Stomach smooth muscle (tissue), 2 donors: ENCODE data around the gene S100A10.
A peak's percentile ranks its signal among the peaks of the same experiment; 100 is the strongest.

Experiments
- H3K27ac ChIP-seq: one replicate; pipeline ENCODE4 v1.7.0; 2013; ENCODE audit warnings: mild to moderate bottlenecking, low read length, inconsistent platforms
- H3K27me3 ChIP-seq, 2 donors: one replicate each; pipeline ENCODE4 v1.7.0; 2013; ENCODE audit warnings: low read length in 2 of 2; ENCODE audit not compliant: insufficient read depth in 2 of 2, control insufficient read depth in 1 of 2
- H3K36me3 ChIP-seq, 2 donors: one replicate each; pipeline ENCODE4 v1.7.0; 2013; ENCODE audit warnings: low read length in 2 of 2; ENCODE audit not compliant: control insufficient read depth in 2 of 2, insufficient read depth in 2 of 2
- H3K4me1 ChIP-seq: one replicate; pipeline ENCODE4 v1.7.0; 2013; ENCODE audit warnings: low read length; ENCODE audit not compliant: control insufficient read depth, insufficient read depth
- H3K4me3 ChIP-seq, 2 donors: one replicate each; pipeline ENCODE4 v1.7.0; 2013; ENCODE audit warnings: low read length in 2 of 2
- H3K9ac ChIP-seq, 2 donors: one replicate each; pipeline ENCODE4 v1.7.0; 2013; ENCODE audit warnings: low read length in 2 of 2, mild to moderate bottlenecking in 1 of 2
- H3K9me3 ChIP-seq, 2 donors: one replicate each; pipeline ENCODE4 v1.7.0; 2013; ENCODE audit warnings: low read length in 2 of 2; ENCODE audit not compliant: control insufficient read depth in 2 of 2
- donor health status: healthy.
- donor health status: Pancreatic carcinoma.

S100A10 gene

DNA sequence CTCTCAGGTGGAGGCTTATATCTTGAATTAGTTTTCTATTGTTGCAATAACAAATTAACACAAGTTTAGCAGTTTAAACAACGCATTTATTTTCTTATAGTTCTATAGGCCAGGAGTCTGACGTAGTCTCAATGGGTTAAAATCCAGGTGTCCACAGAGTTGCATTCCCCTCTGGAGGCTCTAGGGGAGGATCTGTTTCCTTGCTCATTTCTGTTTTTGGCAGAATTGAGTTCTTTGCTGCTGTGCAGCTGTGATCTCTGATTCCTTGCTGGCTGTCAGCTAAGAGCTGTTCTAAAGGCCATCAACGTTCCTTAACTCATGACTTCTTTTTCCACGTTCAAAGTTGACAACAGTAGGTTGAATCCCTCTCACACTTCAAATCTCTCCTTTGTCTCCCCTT lies 31.8 kb downstream of the S100A10 start:
- H3K9ac ChIP-seq, result no peak overlapping the region
- no peaks in the 10 kb centered on the region for H3K36me3 ChIP-seq
- no peaks in the 10 kb centered on the region for H3K27me3 ChIP-seq
- H3K4me1 ChIP-seq, result no peaks in the 10 kb centered on the region
- H3K9me3 ChIP-seq, result no peaks in the 10 kb centered on the region
- no peak overlapping the region for H3K4me3 ChIP-seq
- H3K27ac ChIP-seq, result no peak overlapping the region

DNA sequence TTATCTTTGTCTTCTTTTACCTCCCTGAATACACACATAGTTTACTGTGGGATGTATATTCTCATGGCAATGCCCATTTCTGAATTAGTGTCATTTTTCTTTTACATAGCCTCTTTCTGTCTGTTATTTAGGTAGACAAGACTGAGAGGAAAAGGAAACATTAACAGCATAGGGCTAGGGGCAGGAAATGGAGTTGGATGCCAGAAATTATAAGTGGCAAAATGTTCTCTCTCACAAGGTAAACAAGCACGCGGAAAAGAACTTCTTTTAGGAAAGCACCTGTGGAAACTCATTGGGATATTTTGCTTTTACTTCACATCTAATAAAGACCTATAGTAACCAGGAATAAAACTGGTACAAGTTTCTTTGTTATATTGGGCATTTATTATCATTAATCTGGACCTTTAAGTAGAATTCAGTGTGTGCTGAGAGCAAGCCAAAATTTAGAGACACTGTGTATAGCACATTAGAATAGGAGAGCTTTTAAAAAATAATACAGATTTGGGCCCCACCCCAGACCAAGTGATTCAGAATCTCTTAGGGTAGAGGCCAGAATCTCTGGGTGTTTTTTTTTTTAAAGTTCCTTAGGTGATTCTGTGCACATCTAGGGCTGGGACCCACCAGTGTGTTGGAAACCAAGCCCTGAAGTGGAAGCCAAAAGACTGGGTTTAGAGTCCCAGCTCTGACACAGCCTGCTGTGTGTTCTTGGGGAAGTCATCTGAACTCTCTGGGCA lies 32.7 kb downstream of the S100A10 start:
- Histone ChIP-seq H3K4me3 (no peak overlapping the region), H3K4me1 (no peaks in the 10 kb centered on the region), H3K27ac (no peak overlapping the region), H3K27me3 (no peaks in the 10 kb centered on the region), H3K36me3 (no peaks in the 10 kb centered on the region), H3K9ac (no peak overlapping the region), H3K9me3 (no peaks in the 10 kb centered on the region)

DNA sequence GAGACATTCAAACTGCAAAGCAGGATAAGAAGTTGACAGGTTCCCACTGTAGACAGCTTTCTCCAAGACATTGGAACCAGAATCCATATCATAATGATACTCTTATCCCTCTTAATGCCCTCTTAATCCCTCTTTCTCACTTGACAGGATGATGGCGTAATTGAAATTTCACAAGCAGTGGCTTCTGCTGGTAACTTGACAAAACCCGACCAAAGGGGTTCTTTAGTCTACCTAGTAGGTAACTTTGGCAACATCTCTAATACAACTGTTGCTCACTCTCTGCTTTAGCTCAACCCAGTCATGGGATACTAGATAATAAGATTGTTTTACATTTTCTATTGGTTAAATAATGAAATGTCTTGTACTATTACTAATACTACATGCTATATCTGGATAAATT lies 34.7 kb downstream of the S100A10 start:
- Histone ChIP-seq H3K27ac (no peak overlapping the region), H3K4me3 (no peak overlapping the region), H3K36me3 (no peaks in the 10 kb centered on the region), H3K4me1 (no peaks in the 10 kb centered on the region), H3K9me3 (no peaks in the 10 kb centered on the region), H3K27me3 (no peaks in the 10 kb centered on the region), H3K9ac (no peak overlapping the region)

DNA sequence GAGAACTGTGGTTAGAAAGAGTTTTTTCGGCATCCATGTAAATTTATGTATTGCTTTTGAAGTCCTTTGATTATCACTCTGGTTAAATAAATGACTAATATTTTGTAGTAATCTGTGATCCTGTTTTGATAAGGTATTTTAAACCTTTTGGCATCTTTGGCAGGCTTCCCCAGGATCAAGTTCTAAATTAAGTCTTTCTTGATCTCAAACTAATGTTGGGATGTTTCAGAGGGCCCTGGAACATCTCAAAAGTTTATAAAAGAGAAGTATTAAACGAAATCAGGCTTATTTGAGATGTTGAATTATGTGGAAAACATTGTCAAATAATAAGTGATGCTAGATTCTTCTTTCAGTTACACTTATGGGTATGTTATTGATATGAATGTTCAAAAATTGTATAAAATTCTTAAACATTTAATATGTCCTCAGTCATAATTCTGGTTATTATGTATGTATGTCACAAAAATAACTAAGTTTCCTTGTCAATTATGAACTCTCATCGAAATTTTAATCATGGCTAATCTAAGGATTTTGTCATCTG lies 36.6 kb downstream of the S100A10 start:
- no peak overlapping the region for H3K9ac ChIP-seq
- H3K9me3 ChIP-seq, result no peaks in the 10 kb centered on the region
- no peaks in the 10 kb centered on the region for H3K4me1 ChIP-seq
- no peaks in the 10 kb centered on the region for H3K36me3 ChIP-seq
- H3K27me3 ChIP-seq, result no peaks in the 10 kb centered on the region
- H3K4me3 ChIP-seq, result no peak overlapping the region
- no peak overlapping the region for H3K27ac ChIP-seq

DNA sequence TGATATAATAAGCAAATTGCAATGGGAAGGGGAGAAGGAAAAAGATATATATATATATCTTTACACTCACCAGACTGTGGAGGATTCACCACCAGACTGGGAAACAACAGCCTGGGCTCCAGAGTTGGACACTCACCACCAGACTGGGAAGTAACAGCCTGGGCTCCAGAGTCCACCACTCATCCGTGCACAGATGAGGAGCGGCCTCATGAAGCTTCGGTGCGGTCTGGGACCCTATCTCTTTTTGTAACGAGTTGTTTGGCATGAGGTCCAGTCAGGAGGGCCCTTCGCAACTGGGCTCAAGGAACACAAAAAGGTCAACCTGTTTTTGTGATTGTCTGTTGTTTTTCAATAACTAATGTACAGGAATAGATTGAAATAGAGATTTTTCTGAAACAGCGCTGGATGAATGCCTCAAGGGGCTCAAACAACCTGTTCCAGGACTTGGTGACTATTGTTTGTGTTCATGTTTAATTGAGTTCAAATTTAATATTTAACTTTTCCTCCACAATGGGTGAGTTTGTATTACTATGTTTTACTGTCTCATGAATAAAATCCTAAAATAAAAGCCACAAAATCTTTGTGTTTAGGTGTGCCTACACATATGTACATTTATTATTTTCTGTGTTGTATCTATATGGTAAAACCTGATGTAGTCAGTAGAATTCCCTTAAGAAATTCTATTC lies 40.1 kb downstream of the S100A10 start:
- Histone ChIP-seq H3K27me3 (no peaks in the 10 kb centered on the region), H3K27ac (no peak overlapping the region), H3K9ac (no peak overlapping the region), H3K9me3 (no peaks in the 10 kb centered on the region), H3K4me3 (no peak overlapping the region), H3K36me3 (no peaks in the 10 kb centered on the region), H3K4me1 (no peaks in the 10 kb centered on the region)

DNA sequence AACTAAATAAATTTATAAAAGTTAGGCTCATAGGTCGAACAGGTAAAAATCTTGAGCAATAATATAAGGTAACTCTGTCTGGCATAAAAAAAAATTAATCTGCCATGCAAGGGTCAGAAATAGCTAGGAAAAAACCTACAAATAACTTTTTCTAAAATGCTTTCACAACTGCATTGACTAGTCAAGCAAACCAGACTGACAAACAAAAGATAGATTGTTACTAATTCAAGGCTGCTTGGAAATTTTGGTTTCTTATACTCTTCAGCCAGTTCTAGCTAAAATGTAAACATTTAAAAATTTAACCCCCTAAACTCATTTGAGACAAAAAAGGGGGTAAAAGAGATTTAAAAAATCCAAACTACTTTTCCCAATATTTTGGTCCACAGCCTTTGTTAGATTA lies 40.8 kb downstream of the S100A10 start:
- Histone ChIP-seq H3K9ac (no peak overlapping the region), H3K4me3 (no peak overlapping the region), H3K4me1 (no peaks in the 10 kb centered on the region), H3K36me3 (no peaks in the 10 kb centered on the region), H3K27ac (no peak overlapping the region), H3K9me3 (no peaks in the 10 kb centered on the region), H3K27me3 (no peaks in the 10 kb centered on the region)

DNA sequence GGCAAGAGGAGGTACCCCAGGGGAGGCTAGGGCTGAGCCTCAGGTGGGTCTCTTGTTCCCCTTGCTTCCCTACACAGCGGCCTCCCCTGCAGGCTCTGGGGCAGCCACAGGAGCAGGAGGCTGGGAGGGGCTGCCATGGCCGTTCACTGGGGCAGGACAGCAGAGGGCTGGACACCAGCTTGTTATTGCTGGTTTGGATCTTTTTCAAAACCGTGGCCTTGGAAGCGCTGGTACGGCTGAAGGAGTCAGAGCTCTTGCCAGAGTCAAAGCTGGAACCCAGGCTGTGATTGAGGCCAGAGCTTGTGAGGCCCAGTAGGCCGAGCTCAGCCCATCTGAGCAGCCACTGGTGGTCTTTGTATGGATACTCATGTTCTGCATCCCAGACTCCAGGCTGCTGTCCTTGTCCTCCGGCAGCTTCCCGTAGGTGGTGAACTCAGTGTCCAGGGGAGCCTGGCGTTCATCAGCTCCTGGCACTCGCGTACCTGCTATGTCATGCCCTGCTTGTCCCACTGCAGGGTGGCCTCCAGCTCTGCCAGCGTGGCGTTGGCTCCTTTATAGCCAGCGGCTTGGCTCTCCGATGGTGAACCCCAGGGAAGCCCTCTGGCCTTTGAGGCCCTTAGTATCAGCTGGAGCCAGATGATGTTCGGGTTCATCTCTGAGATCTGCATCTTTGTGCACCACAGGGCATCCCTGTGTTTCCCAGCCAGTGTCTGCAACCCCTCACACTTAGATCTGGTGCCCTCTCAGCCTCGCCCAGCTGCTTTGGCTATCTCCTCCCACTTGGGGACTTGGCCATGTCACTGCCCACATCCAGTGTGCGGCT lies 44.1 kb downstream of the S100A10 start:
- Histone ChIP-seq H3K9me3 (no peaks in the 10 kb centered on the region), H3K4me3 (no peak overlapping the region), H3K27me3 (no peaks in the 10 kb centered on the region), H3K9ac (no peak overlapping the region), H3K4me1 (peaks cover 15% of the 10 kb centered on the region), H3K36me3 (no peaks in the 10 kb centered on the region), H3K27ac (no peak overlapping the region)

DNA sequence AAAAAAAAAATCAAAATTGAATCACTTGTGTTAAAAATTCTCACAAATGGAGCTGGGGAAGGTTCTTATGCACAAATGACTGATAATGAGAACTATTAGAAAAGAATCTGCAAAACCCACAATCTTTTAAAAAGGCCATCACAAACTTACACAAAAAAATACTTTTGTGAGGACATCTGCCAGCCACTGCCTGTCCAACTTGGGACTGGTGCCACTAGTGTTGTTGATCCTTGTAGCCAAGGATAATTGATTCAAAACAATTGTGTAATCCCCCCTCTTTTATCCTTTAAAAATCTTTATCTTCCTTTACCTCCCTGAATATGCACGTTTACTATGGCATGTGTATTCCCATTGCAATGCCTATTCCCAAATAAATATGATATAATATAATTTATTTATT lies 45.2 kb downstream of the S100A10 start:
- Histone ChIP-seq H3K36me3 (no peaks in the 10 kb centered on the region), H3K27ac (no peak overlapping the region), H3K4me3 (no peak overlapping the region), H3K9me3 (no peaks in the 10 kb centered on the region), H3K27me3 (no peaks in the 10 kb centered on the region), H3K4me1 (peaks cover 22% of the 10 kb centered on the region), H3K9ac (no peak overlapping the region)

DNA sequence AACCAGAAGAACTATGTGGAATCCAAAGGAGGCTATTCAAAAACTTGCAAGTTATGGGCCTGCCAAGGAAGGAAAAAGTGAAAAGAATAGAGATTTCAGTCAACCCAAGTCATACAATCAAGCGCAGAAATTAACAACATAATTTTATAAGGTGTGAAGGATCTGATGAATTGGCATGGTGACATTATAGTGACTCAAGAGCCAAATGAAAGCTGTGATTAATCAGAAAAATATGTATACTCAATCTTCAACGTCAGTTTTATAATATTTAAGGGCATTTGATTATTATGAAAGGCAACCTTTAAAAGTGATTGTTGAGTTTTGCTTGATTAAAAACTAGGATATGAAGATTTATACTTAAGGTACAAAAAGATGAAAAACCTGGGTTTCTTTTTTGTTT lies 46.5 kb downstream of the S100A10 start:
- H3K36me3 ChIP-seq, result no peaks in the 10 kb centered on the region
- no peaks in the 10 kb centered on the region for H3K9me3 ChIP-seq
- H3K4me1 ChIP-seq, result peaks cover 22% of the 10 kb centered on the region
- H3K27me3 ChIP-seq, result no peaks in the 10 kb centered on the region
- H3K4me3 ChIP-seq, result no peak overlapping the region
- H3K27ac ChIP-seq, result no peak overlapping the region
- H3K9ac ChIP-seq, result no peak overlapping the region

DNA sequence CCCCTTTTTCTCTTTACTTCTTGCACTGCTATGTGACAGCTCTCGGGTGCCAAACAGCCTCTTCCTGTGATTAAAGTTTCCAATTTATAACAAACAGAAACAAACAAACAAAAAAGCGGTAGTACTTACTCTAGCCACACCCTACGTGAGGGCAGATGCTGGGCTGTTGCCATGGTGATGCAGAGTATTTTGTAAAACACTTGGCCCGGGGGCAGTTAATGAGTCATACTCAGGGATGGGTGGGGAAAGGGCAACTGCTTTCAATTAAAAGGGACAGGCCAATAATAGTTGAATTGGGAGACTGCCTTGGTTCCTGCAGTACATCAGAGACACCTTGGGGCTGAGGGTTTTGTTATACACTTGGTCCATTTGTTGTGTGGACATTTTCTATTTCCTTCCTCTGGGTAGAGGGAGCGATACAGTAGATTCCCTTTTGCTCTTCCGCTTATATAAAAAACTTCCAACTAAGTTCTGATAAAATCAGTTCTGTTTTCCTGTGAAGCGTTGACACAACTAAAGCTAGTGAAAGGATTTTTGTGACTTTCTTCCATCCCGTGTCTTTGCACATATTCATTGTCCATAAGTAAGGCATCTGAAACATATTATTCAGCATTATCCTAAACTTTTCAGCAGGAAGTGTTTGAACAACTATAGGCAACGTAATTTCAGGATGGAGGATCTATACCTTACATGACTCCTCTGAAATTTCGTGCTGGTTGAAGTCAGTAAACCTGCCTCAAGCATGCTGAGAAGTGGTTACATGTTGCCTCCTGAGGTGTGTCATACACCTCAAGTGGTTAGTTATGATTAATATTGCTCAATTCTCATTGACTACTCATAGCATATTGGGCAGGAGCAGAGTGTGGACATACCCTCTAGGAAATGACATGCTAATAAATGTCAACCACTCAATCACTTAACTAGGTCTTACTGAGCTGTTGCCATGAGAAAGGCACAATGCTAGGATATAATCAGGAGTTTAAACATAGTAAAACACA lies 47.6 kb downstream of the S100A10 start:
- Histone ChIP-seq H3K4me3 (no peak overlapping the region), H3K9me3 (no peaks in the 10 kb centered on the region), H3K4me1 (peaks cover 30% of the 10 kb centered on the region), H3K27ac (peak overlapping the region; percentile 60), H3K9ac (peak overlapping the region; percentile 10 to 47), H3K27me3 (no peaks in the 10 kb centered on the region), H3K36me3 (no peaks in the 10 kb centered on the region)
